GM06990 (cell line): ENCODE results near the gene SLC25A51.
"Not testable (repeated sequence)": the region's sequence is repeated elsewhere in the genome, so short reads cannot be mapped to it uniquely, and the experiment has no call there.

Experiments used
- DNase-seq: peaks from one replicate; pipeline ENCODE4 v3.0.0-alpha.2; 2011; ENCODE audit not compliant: insufficient read length; ENCODE audit errors: extremely low read depth
- H3K27me3 ChIP-seq: replicated peaks from 2 replicates; pipeline ENCODE4 v1.6.0; 2011; ENCODE audit warnings: low read length; ENCODE audit not compliant: control insufficient read depth, insufficient read depth
- H3K36me3 ChIP-seq: 2 replicates; pipeline ENCODE4 v1.5.1; 2011; ENCODE audit warnings: low read length; ENCODE audit not compliant: control insufficient read depth, insufficient read depth
- H3K4me3 ChIP-seq: replicated peaks from 2 replicates; pipeline ENCODE4 v1.5.1; 2011; ENCODE audit warnings: low read depth, mild to moderate bottlenecking, control low read depth, low read length
- CTCF ChIP-seq: IDR thresholded peaks from 2 replicates; pipeline ENCODE4 v1.5.1; 2011; ENCODE audit warnings: low read length, control low read depth, mild to moderate bottlenecking, inconsistent platforms; ENCODE audit not compliant: insufficient read depth, poor library complexity, severe bottlenecking

The SLC25A51 gene

GRCh38 chr9:37902796-37903646, 906 bp downstream of the SLC25A51 start:
- no peak for TF ChIP-seq CTCF
- Histone ChIP-seq H3K27me3 (no peaks in the 10 kb centered on the region), H3K36me3 (no peaks in the 10 kb centered on the region; the same call in 1 of the 2 replicates), H3K4me3 (peak overlapping the region; percentile 71)
- no peak for DNase-seq

DNA sequence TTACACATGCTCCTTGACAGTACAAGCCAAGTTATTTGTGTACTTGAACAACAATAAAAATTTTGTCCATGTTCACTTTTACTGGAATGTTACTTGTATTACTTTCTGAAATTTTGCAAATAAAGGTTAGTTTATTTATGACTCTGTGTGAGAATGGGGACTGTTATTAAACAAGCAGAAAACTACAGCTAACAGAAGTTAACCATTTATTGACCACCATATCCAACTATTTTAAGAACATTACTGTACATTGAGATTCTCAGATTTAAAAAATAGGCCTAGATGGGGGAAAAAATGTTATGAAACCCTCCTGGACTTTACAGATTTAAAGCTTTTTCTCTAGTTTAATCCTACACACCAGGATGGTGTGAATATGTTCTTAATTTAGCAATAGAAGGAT, 1.8 kb downstream of the SLC25A51 start:
- TF ChIP-seq CTCF = no peak
- H3K36me3 ChIP-seq = no peaks in the 10 kb centered on the region; the same call in 1 of the 2 replicates
- H3K4me3 ChIP-seq = peak overlapping the region; percentile 2; the same call in 1 of the 2 replicates
- no peak for DNase-seq
- H3K27me3 ChIP-seq = no peaks in the 10 kb centered on the region

DNA sequence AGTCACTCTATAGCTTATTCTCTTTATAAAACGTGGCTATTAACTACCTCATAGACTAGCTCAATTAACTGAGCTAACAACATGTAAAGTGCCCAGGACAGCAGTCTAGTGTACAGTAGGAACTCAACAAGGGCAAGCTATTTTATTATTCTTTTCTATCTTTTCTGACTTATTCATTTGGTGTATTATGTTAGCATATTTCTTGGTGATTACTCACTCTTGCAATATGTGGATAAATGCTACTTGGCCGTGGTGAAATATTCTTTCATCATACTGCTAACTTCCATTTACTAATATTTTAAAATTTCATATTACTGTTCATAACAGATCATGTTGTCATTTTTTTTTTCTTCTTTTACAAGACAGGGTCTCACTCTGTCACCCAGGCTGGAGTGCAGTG, 4.9 kb downstream of the SLC25A51 start:
- no peaks in the 10 kb centered on the region; the same call in 1 of the 2 replicates for H3K36me3 ChIP-seq

GRCh38 chr9:37897665-37898064, 6.3 kb downstream of the SLC25A51 start:
- no peak for TF ChIP-seq CTCF
- DNase-seq = no peak
- Histone ChIP-seq H3K27me3 (no peaks in the 10 kb centered on the region), H3K4me3 (no peak overlapping the region), H3K36me3 (peaks cover 2% of the 10 kb centered on the region)

More for the DNA sequence above, 4.9 kb downstream of the SLC25A51 start:
- DNase-seq = no peak
- no peak for TF ChIP-seq CTCF
- no peak overlapping the region for H3K4me3 ChIP-seq
- H3K27me3 ChIP-seq = no peaks in the 10 kb centered on the region

DNA sequence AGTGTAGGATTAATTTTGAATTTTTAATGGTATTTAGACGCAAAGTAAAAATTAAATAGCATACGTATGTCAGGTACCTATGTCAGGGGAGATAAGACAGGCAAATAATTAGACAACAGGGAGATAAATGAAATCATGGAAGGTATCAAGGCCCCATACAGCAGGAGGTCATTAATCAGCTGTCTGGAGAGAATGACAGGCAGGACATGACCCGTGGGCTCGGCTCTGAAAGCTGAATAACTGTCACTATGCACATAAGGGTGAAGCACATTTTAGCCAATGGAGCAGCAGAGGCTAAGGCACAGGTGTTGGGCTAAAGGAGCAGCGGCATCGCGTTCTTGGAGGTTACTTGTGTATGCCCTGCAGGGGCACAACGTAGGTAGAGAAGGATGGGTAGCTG, 11.9 kb downstream of the SLC25A51 start:
- no peak for DNase-seq
- Histone ChIP-seq H3K36me3 (peaks cover 2% of the 10 kb centered on the region; the same call in 1 of the 2 replicates), H3K27me3 (no peaks in the 10 kb centered on the region), H3K4me3 (no peak overlapping the region)
- no peak for TF ChIP-seq CTCF

DNA sequence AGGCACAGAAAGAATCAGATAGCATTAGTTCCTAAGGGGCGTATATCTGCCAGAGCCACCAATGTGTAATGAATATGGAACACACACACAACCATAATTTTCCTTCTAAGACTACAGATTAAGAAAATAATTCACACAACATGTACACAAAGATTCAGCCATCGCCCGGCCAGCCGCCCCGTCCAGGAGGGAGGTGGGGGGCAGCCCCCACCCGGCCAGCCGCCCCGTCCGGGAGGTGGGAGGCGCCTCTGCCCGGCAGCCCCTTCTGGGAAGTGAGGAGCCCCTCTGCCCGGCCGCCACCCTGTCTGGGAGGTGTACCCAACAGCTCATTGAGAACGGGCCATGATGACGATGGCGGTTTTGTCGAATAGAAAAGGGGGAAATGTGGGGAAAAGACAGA, 12.9 kb downstream of the SLC25A51 start:
- DNase-seq, H3K27me3 ChIP-seq, H3K4me3 ChIP-seq, H3K36me3 ChIP-seq: not testable (repeated sequence)
